HCT116 (cell line): ENCODE results near the gene QKI. TPM values are rescaled to one million over a fixed set of nuclear protein-coding genes. Genes with fewer than 3 reads are reported as not detected.

Source experiments
- ATAC-seq: fragments of 200-7000 bp; cut with Tn5 transposase; 2 replicates; pipeline ENCODE4 v1.9.1; 2020; ENCODE audit warnings: mild to moderate bottlenecking, moderate library complexity
- BruUV-seq: library from RNA; stranded (reverse); fragments of 400-500 nt; replicated peaks from 2 replicates; lab custom pipeline; 2021; lab: Mats Ljungman, UMichigan
- CTCF ChIA-PET: fragments of 300-600 bp; sonication (Branson Sonifier 250); formaldehyde crosslinking; loops from one replicate; lab custom pipeline; 2021; ENCODE audit warnings: antibody characterized with exemption; lab: Charles Lee
- POLR2A ChIA-PET: fragments of 300-600, 350-600 bp; sonication (Branson Sonifier 250); formaldehyde crosslinking; loops from one replicate; lab custom pipeline; 2021; ENCODE audit warnings: antibody characterized with exemption; lab: Charles Lee
- RAD21 ChIA-PET, 2 experiments: fragments of 300-600 bp; sonication (Branson Sonifier 250); formaldehyde crosslinking; loops; one replicate each; lab custom pipeline; 2023; ENCODE audit warnings: low total read pairs in 2 of 2; ENCODE audit not compliant: uncharacterized antibody in 2 of 2, unreplicated experiment in 2 of 2, low non-redundant PET in 1 of 2; lab: Charles Lee
- DNase-seq: peaks from one replicate; pipeline ENCODE4 v3.0.0-alpha.2; 2010; ENCODE audit warnings: low read depth, low spot score
- H2AFZ ChIP-seq: fragments of 200-600 bp; shearing (Covaris generic), sonication (generic); 2 replicates; pipeline ENCODE4 v1.6.1; 2017; ENCODE audit warnings: low read depth, mixed run types, mixed read lengths, antibody characterized with exemption, low read length; ENCODE audit not compliant: poor library complexity, severe bottlenecking
- H3K27ac ChIP-seq: 2 replicates; pipeline ENCODE4 v1.5.1; 2012; ENCODE audit warnings: low read depth, low read length
- H3K27me3 ChIP-seq: fragments of 200-600 bp; sonication (generic); 2 replicates; pipeline ENCODE4 v1.6.1; 2016; ENCODE audit warnings: mixed run types, low read length, mixed read lengths; ENCODE audit not compliant: insufficient read depth
- H3K36me3 ChIP-seq, 2 experiments: fragments of 200-500 bp in 1 of 2; fragments of 200-600 bp in 1 of 2; sonication (Bioruptor generic) in 1 of 2; sonication (generic) in 1 of 2; 2 replicates each; pipeline versions ENCODE4 v1.5.1 to v1.6.1; 2014 to 2016; ENCODE audit warnings: low read length in 2 of 2, inconsistent platforms in 1 of 2, mixed read lengths in 1 of 2, mixed run types in 1 of 2; ENCODE audit not compliant: insufficient read depth in 2 of 2, control insufficient read depth in 1 of 2
- H3K4me1 ChIP-seq, 2 experiments: fragments of 200-600 bp in 1 of 2; sonication (generic) in 1 of 2; 2 replicates each; pipeline versions ENCODE4 v1.5.1 to v1.6.1; 2012 to 2017; ENCODE audit warnings: low read length in 2 of 2, inconsistent platforms in 1 of 2, mild to moderate bottlenecking in 1 of 2, mixed read lengths in 1 of 2, mixed run types in 1 of 2, moderate library complexity in 1 of 2; ENCODE audit not compliant: insufficient read depth in 2 of 2, control insufficient read depth in 1 of 2
- H3K4me2 ChIP-seq: fragments of 200-600 bp; sonication (generic); 2 replicates; pipeline ENCODE4 v1.6.1; 2017; ENCODE audit warnings: mixed run types, low read length, mixed read lengths
- H3K4me3 ChIP-seq, 2 experiments: fragments of 200-600 bp in 1 of 2; sonication (generic) in 1 of 2; replicated peaks in 1 of 2; 2 replicates each; pipeline ENCODE4 v1.5.1; 2011 to 2016; ENCODE audit warnings: low read length in 2 of 2, control low read depth in 1 of 2, low read depth in 1 of 2, mild to moderate bottlenecking in 1 of 2, mixed read lengths in 1 of 2, mixed run types in 1 of 2
- H3K79me2 ChIP-seq: fragments of 200-600 bp; sonication (generic); 2 replicates; pipeline ENCODE4 v1.6.1; 2017; ENCODE audit warnings: mild to moderate bottlenecking, mixed run types, low read length, moderate library complexity, mixed read lengths; ENCODE audit not compliant: insufficient read depth
- H3K9ac ChIP-seq: fragments of 200-600 bp; sonication (generic); 2 replicates; pipeline ENCODE4 v1.6.1; 2016; ENCODE audit warnings: low read length, mixed read lengths
- H3K9me2 ChIP-seq: fragments of 200-600 bp; sonication (generic), shearing (Covaris generic); 2 replicates; pipeline ENCODE4 v1.6.1; 2017; ENCODE audit warnings: mixed run types, mild to moderate bottlenecking, moderate library complexity; ENCODE audit not compliant: insufficient read depth
- H3K9me3 ChIP-seq, 2 experiments: fragments of 200-500 bp in 1 of 2; fragments of 200-600 bp in 1 of 2; sonication (Bioruptor generic) in 1 of 2; sonication (generic) in 1 of 2; 2 replicates each; pipeline ENCODE4 v1.6.1; 2014 to 2017; ENCODE audit warnings: low read length in 2 of 2, mixed read lengths in 2 of 2, inconsistent platforms in 1 of 2, low read depth in 1 of 2, mild to moderate bottlenecking in 1 of 2, mixed run types in 1 of 2, moderate library complexity in 1 of 2; ENCODE audit not compliant: control insufficient read depth in 1 of 2, insufficient read depth in 1 of 2
- H4K20me1 ChIP-seq: fragments of 200-600 bp; sonication (generic), shearing (Covaris generic); 2 replicates; pipeline ENCODE4 v1.6.1; 2017; ENCODE audit warnings: mixed run types, mild to moderate bottlenecking, moderate library complexity; ENCODE audit not compliant: insufficient read depth
- ELF1 ChIP-seq: IDR thresholded peaks from 2 replicates; pipeline ENCODE4 v1.6.1; 2012; ENCODE audit warnings: low read depth, borderline replicate concordance
- POLR2A ChIP-seq: IDR thresholded peaks from 2 replicates; pipeline ENCODE4 v1.7.0; 2011; ENCODE audit warnings: borderline replicate concordance; ENCODE audit not compliant: insufficient read depth, insufficient read length; ENCODE audit errors: extremely low read depth
- RAD21 ChIP-seq: IDR thresholded peaks from 2 replicates; pipeline ENCODE4 v1.6.1; 2012; ENCODE audit warnings: low read depth, mild to moderate bottlenecking
- SIN3A ChIP-seq: IDR thresholded peaks from 2 replicates; pipeline ENCODE4 v1.6.1; 2012; ENCODE audit warnings: low read depth
- SP1 ChIP-seq: IDR thresholded peaks from 2 replicates; pipeline ENCODE4 v1.6.1; 2012; ENCODE audit warnings: low read depth
- SRF ChIP-seq: IDR thresholded peaks from 2 replicates; pipeline ENCODE4 v1.6.1; 2012; ENCODE audit warnings: low read depth
- intact Hi-C: fragments of 100-400 bp; cut with micrococcal nuclease; formaldehyde crosslinking; loops from 2 replicates; pipeline ENCODE4 v1.10.0; 2022
- total RNA-seq: library from RNA; stranded (reverse); gene quantifications from one replicate; pipeline ENCODE4 v1.2.1, GENCODE V29; 2021; ENCODE audit not compliant: unreplicated experiment
- TF ChIP-seq, protein P1 (sequence below): IDR thresholded peaks from 2 replicates; pipeline ENCODE4 v1.6.1; 2012; ENCODE audit warnings: low read depth

QKI gene
- total RNA-seq, 1 experiment from 2014 or later, result 35.3 TPM

DNA sequence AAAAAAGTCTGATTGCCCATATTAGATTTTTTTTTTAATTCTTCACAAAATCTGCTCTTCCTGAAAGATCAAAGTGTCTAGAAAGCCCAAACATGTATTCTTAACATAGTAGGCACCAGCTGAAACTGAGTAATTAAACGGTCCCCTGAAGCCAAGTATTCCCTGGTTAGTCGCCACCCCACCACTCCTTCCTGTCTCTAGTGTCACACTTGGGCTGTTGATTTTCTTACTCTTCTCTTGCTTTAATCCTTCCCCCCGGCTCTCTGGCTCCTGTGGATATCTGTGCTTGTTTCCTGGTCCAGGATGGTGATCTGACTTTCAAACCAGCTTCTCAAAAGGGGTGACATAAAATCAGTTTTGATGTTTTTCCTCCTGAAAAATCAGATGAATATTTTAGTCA lies 162.9 kb downstream of the QKI start:
- Histone ChIP-seq H2AFZ (no peak overlapping the region), H3K4me1 (peaks cover 0 to 10% of the 10 kb centered on the region in 2 experiments; a peak in 2 of 4 replicates), H3K4me2 (no peak overlapping the region), H3K4me3 (no peak overlapping the region), H3K9me3 (no peaks in the 10 kb centered on the region), H4K20me1 (no peaks in the 10 kb centered on the region), H3K9ac (no peak overlapping the region), H3K9me2 (no peaks in the 10 kb centered on the region), H3K27ac (no peak overlapping the region), H3K27me3 (no peaks in the 10 kb centered on the region), H3K79me2 (no peaks in the 10 kb centered on the region), H3K36me3 (no peaks in the 10 kb centered on the region)
- CTCF ChIA-PET, result no interaction called here
- BruUV-seq, result no TSS peak
- POLR2A ChIA-PET, result no interaction called here
- DNase-seq (no peak), ATAC-seq (no peak)
- intact Hi-C loops, result no loop called here
- TF ChIP-seq RAD21, result no peak
- no peak for TF ChIP-seq ELF1
- no peak for TF ChIP-seq POLR2A
- no peak for TF ChIP-seq SP1
- no peak for TF ChIP-seq SRF
- no peak for TF ChIP-seq SIN3A
- TF ChIP-seq, protein P1, sequence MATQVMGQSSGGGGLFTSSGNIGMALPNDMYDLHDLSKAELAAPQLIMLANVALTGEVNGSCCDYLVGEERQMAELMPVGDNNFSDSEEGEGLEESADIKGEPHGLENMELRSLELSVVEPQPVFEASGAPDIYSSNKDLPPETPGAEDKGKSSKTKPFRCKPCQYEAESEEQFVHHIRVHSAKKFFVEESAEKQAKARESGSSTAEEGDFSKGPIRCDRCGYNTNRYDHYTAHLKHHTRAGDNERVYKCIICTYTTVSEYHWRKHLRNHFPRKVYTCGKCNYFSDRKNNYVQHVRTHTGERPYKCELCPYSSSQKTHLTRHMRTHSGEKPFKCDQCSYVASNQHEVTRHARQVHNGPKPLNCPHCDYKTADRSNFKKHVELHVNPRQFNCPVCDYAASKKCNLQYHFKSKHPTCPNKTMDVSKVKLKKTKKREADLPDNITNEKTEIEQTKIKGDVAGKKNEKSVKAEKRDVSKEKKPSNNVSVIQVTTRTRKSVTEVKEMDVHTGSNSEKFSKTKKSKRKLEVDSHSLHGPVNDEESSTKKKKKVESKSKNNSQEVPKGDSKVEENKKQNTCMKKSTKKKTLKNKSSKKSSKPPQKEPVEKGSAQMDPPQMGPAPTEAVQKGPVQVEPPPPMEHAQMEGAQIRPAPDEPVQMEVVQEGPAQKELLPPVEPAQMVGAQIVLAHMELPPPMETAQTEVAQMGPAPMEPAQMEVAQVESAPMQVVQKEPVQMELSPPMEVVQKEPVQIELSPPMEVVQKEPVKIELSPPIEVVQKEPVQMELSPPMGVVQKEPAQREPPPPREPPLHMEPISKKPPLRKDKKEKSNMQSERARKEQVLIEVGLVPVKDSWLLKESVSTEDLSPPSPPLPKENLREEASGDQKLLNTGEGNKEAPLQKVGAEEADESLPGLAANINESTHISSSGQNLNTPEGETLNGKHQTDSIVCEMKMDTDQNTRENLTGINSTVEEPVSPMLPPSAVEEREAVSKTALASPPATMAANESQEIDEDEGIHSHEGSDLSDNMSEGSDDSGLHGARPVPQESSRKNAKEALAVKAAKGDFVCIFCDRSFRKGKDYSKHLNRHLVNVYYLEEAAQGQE, result no peak
- RAD21 ChIA-PET, result no interaction called here
